ENCODE data around the gene CA10.

Gene CA10

GRCh38 chr17:51751072-51751471, 407.4 kb downstream of the CA10 start:
- no peak for DNase-seq

- no peak for DNase-seq
Measured at GRCh38 chr17:51748749-51749604, 409.5 kb downstream of the CA10 start.

GRCh38 chr17:51746421-51746820, 412.1 kb downstream of the CA10 start:
- DNase-seq: no peak

- no peak for DNase-seq
Measured at GRCh38 chr17:51745993-51746392, 412.5 kb downstream of the CA10 start.

GRCh38 chr17:51743477-51743876, 415.0 kb downstream of the CA10 start:
- no peak for DNase-seq

- DNase-seq: no peak
Measured at GRCh38 chr17:51742571-51742970, 415.9 kb downstream of the CA10 start.

GRCh38 chr17:51741458-51741857, 417.1 kb downstream of the CA10 start:
- DNase-seq: no peak

- no peak for DNase-seq
Measured at GRCh38 chr17:51740531-51740930, 418.0 kb downstream of the CA10 start.

GRCh38 chr17:51739245-51739886, 419.1 kb downstream of the CA10 start:
- DNase-seq: no peak

- DNase-seq: no peak
Measured at GRCh38 chr17:51736356-51736755, 422.2 kb downstream of the CA10 start.

- no peak for DNase-seq
Measured at GRCh38 chr17:51734976-51735375, 423.5 kb downstream of the CA10 start.

- peak in 1 of 2 experiments; percentile 33 for DNase-seq
Measured at GRCh38 chr17:51734462-51734861, 424.1 kb downstream of the CA10 start.

- no peak for DNase-seq
Measured at GRCh38 chr17:51733166-51733565, 425.3 kb downstream of the CA10 start.

- no peak for DNase-seq
Measured at GRCh38 chr17:51731941-51732722, 426.4 kb downstream of the CA10 start.

GRCh38 chr17:51730303-51731050, 428.0 kb downstream of the CA10 start:
- DNase-seq: no peak

- DNase-seq: no peak
Measured at GRCh38 chr17:51725185-51725584, 433.3 kb downstream of the CA10 start.

GRCh38 chr17:51724043-51724580, 434.4 kb downstream of the CA10 start:
- no peak for DNase-seq

GRCh38 chr17:51722994-51723393, 435.5 kb downstream of the CA10 start:
- DNase-seq: no peak

GRCh38 chr17:51721730-51722129, 436.8 kb downstream of the CA10 start:
- no peak for DNase-seq

- DNase-seq: no peak
Measured at GRCh38 chr17:51720439-51720838, 438.1 kb downstream of the CA10 start.

- DNase-seq: no peak
Measured at GRCh38 chr17:51718983-51719382, 439.5 kb downstream of the CA10 start.

GRCh38 chr17:51711581-51711980, 446.9 kb downstream of the CA10 start:
- DNase-seq: no peak

- DNase-seq: no peak
Measured at GRCh38 chr17:51710634-51710979, 447.9 kb downstream of the CA10 start.
